Activated T-cell treated with anti-CD3 and anti-CD28 coated beads, Interleukin-2, amount 50 U/mL, for 72 hours (primary cell): ENCODE results near the gene RBM39. TPM values are rescaled to one million over a fixed set of nuclear protein-coding genes. Genes with fewer than 3 reads are reported as not detected.
A peak's percentile ranks its signal among the peaks of the same experiment; 100 is the strongest.
"Not testable (repeated sequence)": the region's sequence is repeated elsewhere in the genome, so short reads cannot be mapped to it uniquely, and the experiment has no call there.

Experiments used
- ATAC-seq, 2 donors: fragments of 150-1000 bp; cut with Tn5 transposase; replicated peaks in 1 of 2; 2 replicates each; pipeline ENCODE4 v1.10.0; 2021; ENCODE audit warnings: moderate library complexity in 2 of 2, mild to moderate bottlenecking in 1 of 2
- DNase-seq, 2 donors: peaks; one replicate each; pipeline ENCODE4 v3.0.0; 2021 to 2022; ENCODE audit warnings: mixed read lengths in 1 of 2
- H3K27ac Mint-ChIP-seq: one replicate; pipeline ENCODE4 v1.8.0; 2022; ENCODE audit warnings: mild to moderate bottlenecking, moderate library complexity, mixed read lengths
- H3K27me3 Mint-ChIP-seq: one replicate; pipeline ENCODE4 v1.8.0; 2022; ENCODE audit warnings: low read depth, mixed read lengths
- H3K36me3 Mint-ChIP-seq, 2 donors: one replicate each; pipeline ENCODE4 v1.8.0; 2022; ENCODE audit warnings: mixed read lengths in 2 of 2, mild to moderate bottlenecking in 1 of 2; ENCODE audit not compliant: insufficient read depth in 2 of 2
- H3K4me1 Mint-ChIP-seq: one replicate; pipeline ENCODE4 v1.8.0; 2022; ENCODE audit warnings: low read depth, mixed read lengths
- H3K4me3 Mint-ChIP-seq, 2 donors: one replicate each; pipeline ENCODE4 v1.8.0; 2022; ENCODE audit warnings: mild to moderate bottlenecking in 2 of 2, mixed read lengths in 2 of 2, moderate library complexity in 2 of 2
- H3K9me3 Mint-ChIP-seq, 2 donors: one replicate each; pipeline ENCODE4 v1.8.0; 2022; ENCODE audit warnings: mixed read lengths in 2 of 2
- total RNA-seq, 2 donors: library from RNA; stranded (reverse); gene quantifications; one replicate each; pipeline ENCODE4 v1.2.3, GENCODE V29; 2022

RBM39 gene
- total RNA-seq, 2 donors from 2014 or later, result 431 to 525 TPM

DNA sequence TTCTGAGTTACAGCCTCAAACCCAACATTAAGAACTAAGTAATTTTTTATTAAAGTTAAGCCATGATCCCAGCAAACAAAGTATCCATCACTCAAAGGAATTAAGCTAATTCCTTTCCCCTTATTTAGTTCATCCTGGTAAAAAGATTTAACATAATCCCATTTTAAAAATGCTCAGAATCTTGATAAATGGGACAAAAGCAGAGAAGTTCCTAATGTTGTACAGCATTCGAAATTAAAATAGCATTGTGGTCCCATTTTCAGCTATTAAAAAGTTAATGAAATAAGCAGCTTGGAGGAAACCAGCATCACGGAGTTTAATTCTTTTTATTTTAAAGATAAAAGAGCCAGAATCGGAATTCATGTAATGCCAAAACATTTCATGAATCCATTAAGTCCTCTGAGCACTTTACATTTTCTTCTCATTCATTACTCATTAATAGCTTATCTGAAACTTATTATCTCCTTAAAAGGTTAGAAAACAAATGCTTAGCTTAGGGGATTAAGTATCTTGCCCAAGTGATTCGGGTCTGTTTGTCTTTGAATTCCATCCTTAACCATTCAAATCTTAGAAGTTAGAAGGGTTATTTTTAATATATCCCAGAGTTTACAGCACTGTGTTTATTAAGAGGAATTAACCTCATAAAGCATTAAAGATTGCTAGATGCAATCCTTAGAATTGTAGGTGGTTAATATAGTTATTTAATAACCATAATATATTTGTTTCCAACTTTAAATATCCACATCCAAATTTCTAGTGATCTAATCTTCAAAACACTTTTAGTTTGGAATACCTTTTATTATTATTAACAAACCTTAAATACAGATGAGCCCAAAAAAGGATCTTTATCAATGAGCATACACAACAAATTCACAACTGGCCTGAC, 11.2 kb downstream of the RBM39 start:
- Mint-ChIP-seq H3K36me3 (peaks cover 10 to 79% of the 10 kb centered on the region in 2 donors), H3K27me3 (no peaks in the 10 kb centered on the region), H3K9me3 (no peaks in the 10 kb centered on the region), H3K27ac (peak overlapping the region; percentile 74), H3K4me3 (peak overlapping the region in 1 of 2 donors; percentile 32), H3K4me1 (peaks cover 66% of the 10 kb centered on the region)
- ATAC-seq, result no peak
- no peak for DNase-seq

- DNase-seq, result no peak
- peaks cover 15 to 82% of the 10 kb centered on the region in 2 donors for H3K36me3 Mint-ChIP-seq
- peak overlapping the region; percentile 74 for H3K27ac Mint-ChIP-seq
These were observed 12.1 kb downstream of the RBM39 start for GRCh38 chr20:35729836-35730582.

DNA sequence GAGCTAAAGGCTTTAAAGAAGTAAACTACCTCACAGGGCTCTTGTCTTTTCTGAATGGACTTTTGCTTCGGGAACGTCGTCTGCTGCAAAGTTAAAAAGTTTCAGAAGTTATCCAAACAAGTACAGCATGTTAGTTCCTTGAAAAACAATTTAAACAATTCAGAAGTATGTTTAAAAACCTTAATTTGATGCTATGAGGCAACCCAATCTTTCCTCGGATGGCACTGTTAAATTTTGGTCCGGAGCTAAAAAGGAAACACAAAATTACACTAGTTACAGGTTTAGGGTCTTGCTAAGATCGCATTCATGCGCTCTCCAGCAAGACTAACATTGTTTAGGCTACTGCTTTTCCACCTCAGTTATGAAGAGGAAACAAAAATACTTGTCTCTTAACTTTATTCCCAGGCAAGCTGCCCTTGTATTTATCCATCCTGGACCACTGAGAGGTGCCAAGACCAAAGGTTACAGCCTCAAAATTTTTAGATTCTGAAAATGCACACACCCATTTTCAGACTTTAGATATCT, 12.7 kb downstream of the RBM39 start:
- DNase-seq (no peak), ATAC-seq (no peak)
- Mint-ChIP-seq H3K4me3 (no peak overlapping the region), H3K27ac (no peak overlapping the region), H3K27me3 (no peaks in the 10 kb centered on the region), H3K36me3 (peaks cover 17 to 81% of the 10 kb centered on the region in 2 donors), H3K9me3 (no peaks in the 10 kb centered on the region), H3K4me1 (peaks cover 60% of the 10 kb centered on the region)

More at GRCh38 chr20:35729836-35730582, 12.1 kb downstream of the RBM39 start:
- H3K9me3 Mint-ChIP-seq, result no peaks in the 10 kb centered on the region
- no peaks in the 10 kb centered on the region for H3K27me3 Mint-ChIP-seq
- H3K4me1 Mint-ChIP-seq, result peaks cover 66% of the 10 kb centered on the region
- H3K4me3 Mint-ChIP-seq, result peak overlapping the region in 1 of 2 donors; percentile 27
- ATAC-seq, result no peak

DNA sequence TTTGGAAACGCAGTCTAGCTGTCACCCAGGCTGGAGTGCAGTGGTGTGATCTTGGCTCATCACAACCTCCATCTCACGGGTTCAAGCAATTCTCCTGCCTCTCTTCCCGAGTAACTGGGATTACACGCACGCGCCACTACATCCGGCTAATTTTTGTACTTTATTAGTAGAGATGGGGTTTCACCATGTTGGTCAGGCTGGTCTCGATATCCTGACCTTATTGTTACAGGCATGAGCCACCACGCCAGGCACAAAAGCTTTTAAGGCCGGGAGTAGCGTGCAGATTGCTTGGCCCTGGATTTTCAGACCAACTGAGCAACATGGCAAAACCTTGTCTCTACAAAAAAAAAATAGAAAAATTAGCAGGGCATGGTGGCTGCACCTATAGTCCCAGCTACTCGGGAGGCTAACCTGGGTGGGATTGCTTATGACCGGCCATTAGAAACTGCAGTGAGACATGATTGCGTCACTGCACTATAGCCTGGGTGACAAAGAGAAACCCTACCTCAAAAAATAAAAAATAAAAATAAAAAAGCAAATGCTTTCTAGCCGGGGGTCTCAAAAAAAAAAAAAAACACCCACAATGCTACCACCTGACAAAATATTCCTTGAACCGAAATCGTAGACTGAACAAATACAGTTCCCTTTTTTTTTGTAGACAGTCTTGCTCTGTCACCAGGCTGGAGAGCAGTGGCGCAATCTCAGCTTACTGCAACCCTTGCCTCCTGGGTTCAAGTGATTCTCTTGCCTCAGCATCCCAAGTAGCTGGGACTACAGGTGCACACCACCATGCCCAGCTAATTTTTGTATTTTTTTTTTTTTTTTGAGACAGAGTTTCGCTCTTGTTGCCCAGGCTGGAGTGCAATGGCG, 15.0 kb downstream of the RBM39 start:
- H3K9me3 Mint-ChIP-seq, result no peaks in the 10 kb centered on the region
- H3K4me3 Mint-ChIP-seq, result no peak overlapping the region
- no peak for DNase-seq
- no peak for ATAC-seq
- H3K27ac Mint-ChIP-seq, result no peak overlapping the region
- H3K36me3 Mint-ChIP-seq, result peaks cover 26 to 76% of the 10 kb centered on the region in 2 donors
- peaks cover 59% of the 10 kb centered on the region for H3K4me1 Mint-ChIP-seq
- no peaks in the 10 kb centered on the region for H3K27me3 Mint-ChIP-seq

GRCh38 chr20:35724321-35725230, 17.5 kb downstream of the RBM39 start:
- Mint-ChIP-seq H3K4me1 (peaks cover 56% of the 10 kb centered on the region), H3K36me3 (peaks cover 30 to 75% of the 10 kb centered on the region in 2 donors), H3K27ac (peak overlapping the region; percentile 22), H3K9me3 (no peaks in the 10 kb centered on the region), H3K27me3 (no peaks in the 10 kb centered on the region), H3K4me3 (peak overlapping the region in 1 of 2 donors; percentile 31)
- DNase-seq (no peak), ATAC-seq (no peak)

GRCh38 chr20:35723652-35724320, 18.3 kb downstream of the RBM39 start:
- peaks cover 32 to 73% of the 10 kb centered on the region in 2 donors for H3K36me3 Mint-ChIP-seq
- peak overlapping the region; percentile 88 for H3K27ac Mint-ChIP-seq

GRCh38 chr20:35723275-35723639, 18.8 kb downstream of the RBM39 start:
- Mint-ChIP-seq H3K4me1 (peaks cover 53% of the 10 kb centered on the region), H3K36me3 (peaks cover 32 to 71% of the 10 kb centered on the region in 2 donors), H3K27ac (peak overlapping the region; percentile 88), H3K4me3 (peak overlapping the region in 1 of 2 donors; percentile 54)
- not testable (repeated sequence) for DNase-seq, H3K27me3 Mint-ChIP-seq, H3K9me3 Mint-ChIP-seq
- peak in 1 of 2 donors; percentile 6 for ATAC-seq

More at GRCh38 chr20:35723652-35724320, 18.3 kb downstream of the RBM39 start:
- H3K27me3 Mint-ChIP-seq, DNase-seq, H3K9me3 Mint-ChIP-seq: not testable (repeated sequence)
- Mint-ChIP-seq H3K4me1 (peaks cover 52% of the 10 kb centered on the region), H3K4me3 (peak overlapping the region in 1 of 2 donors; percentile 31)
- peak in 1 of 2 donors; percentile 1 for ATAC-seq

- H3K9me3 Mint-ChIP-seq, result no peaks in the 10 kb centered on the region
- peak overlapping the region in 1 of 2 donors; percentile 5 for H3K4me3 Mint-ChIP-seq
- no peaks in the 10 kb centered on the region for H3K27me3 Mint-ChIP-seq
- peaks cover 61% of the 10 kb centered on the region for H3K4me1 Mint-ChIP-seq
- ATAC-seq (no peak), DNase-seq (no peak)
- peak overlapping the region; percentile 45 for H3K27ac Mint-ChIP-seq
- H3K36me3 Mint-ChIP-seq, result peaks cover 31 to 77% of the 10 kb centered on the region in 2 donors
These were observed 20.4 kb downstream of the RBM39 start for GRCh38 chr20:35721621-35722020.

- Mint-ChIP-seq H3K4me1 (peaks cover 59% of the 10 kb centered on the region), H3K36me3 (peaks cover 29 to 76% of the 10 kb centered on the region in 2 donors), H3K27ac (peak overlapping the region; percentile 45), H3K9me3 (no peaks in the 10 kb centered on the region), H3K27me3 (no peaks in the 10 kb centered on the region), H3K4me3 (no peak overlapping the region)
- ATAC-seq (no peak), DNase-seq (no peak)
These were observed 20.8 kb downstream of the RBM39 start for GRCh38 chr20:35721219-35721618.

DNA sequence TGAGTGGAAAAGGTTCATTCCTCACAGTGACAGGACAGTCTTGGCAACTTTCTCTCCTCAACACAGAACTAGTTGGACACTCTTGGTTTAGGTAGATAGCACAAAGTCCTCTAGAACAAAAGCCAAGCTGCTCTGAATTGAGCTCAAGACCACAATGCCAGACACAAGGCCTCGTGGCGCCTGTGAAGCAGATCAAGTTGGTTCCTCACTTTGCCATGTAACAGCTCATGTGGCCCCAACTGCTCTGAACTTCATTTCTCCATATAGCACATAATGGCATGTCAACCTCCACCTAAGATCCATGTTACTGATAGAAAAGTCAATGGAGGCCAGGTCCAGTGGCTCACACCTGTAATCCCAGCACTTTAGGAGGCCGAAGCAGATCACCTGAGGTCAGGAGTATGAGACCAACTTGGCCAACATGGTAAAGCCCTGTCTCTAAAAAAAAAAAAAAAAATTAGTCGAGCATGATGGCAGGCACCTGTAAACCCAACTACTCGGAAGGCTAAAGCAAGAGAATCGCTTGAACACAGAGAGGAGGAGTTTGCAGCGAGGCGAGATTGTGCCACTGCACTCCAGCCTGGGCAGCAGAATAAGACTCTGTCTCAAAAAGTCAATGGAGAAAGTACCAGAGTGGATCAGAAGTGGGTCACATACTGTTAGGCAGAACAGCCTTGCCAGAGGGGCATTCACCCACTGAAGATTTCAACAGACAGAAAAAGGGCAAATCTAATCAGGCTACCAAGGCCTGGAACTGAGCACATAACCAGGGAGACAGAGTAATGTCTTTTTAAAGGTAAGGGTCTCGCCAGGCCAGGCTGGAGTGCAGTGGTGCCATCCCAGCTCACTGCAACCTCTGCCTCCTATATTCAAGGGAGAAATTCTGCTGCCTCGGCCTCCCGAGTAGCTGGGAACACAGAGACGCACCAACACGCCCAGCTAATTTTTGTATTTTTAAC, 21.6 kb downstream of the RBM39 start:
- H3K27ac Mint-ChIP-seq, result peak overlapping the region; percentile 78
- ATAC-seq, result peak in 1 of 2 donors; percentile 3
- H3K4me1 Mint-ChIP-seq, result peaks cover 58% of the 10 kb centered on the region

More for the DNA sequence above, 21.6 kb downstream of the RBM39 start:
- Mint-ChIP-seq H3K36me3 (peaks cover 30 to 71% of the 10 kb centered on the region in 2 donors), H3K9me3 (no peaks in the 10 kb centered on the region), H3K27me3 (no peaks in the 10 kb centered on the region), H3K4me3 (no peak overlapping the region)
- DNase-seq, result no peak
